Placental epithelial cell (primary cell): Measurements from ENCODE around the gene SCRG1. TPM values are rescaled to one million over a fixed set of nuclear protein-coding genes. Genes with fewer than 3 reads are reported as not detected.

Experiments used
- small RNA-seq: library from RNA; depleted of rRNA; stranded (forward); fragments of <200 nt; gene quantifications from one replicate; pipeline ENCODE3, GENCODE V24; 2012
- total RNA-seq: library from RNA; depleted of rRNA; stranded (reverse); fragments of >200 nt; gene quantifications from 2 replicates; pipeline ENCODE4 v1.2.3, GENCODE V29; 2012

Gene SCRG1
- under 0.01 TPM in 1 of 2 replicates, not detected in the other for total RNA-seq

DNA sequence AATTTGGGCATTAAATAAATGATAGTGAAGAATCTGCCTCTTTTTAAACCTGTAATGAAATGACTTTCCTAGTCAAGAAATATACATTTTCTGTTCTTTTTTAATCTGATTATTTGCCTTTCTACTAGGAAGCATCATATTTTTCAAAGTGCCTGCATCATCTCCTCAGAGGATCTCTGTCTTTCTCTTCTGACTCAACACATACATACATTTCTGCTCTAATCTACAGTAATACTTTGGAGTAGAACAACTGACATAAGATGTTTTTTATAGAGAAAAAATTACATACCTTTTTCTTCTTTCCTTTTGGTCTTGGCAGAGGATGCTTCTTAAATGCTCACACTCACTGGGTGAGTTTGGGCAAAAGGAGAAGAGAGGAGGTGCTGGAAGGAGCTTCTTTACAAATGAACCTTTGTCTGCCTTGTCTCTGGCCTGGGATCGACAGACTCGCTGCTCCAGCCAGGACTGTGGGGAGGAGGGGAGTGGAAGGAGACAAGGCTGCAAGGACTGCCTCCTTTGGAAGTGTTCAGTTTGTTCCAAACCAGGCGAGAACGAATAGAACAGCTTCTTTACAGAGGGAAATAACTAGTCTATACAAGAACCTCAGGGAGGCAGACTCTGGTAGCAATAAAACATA is at the start of gene SCRG1:
Gene SCRG1, minus strand, starts transcription at position 338 of the 637 bp plus-strand sequence. CDS start 7,702 bp downstream, outside the sequence.

DNA sequence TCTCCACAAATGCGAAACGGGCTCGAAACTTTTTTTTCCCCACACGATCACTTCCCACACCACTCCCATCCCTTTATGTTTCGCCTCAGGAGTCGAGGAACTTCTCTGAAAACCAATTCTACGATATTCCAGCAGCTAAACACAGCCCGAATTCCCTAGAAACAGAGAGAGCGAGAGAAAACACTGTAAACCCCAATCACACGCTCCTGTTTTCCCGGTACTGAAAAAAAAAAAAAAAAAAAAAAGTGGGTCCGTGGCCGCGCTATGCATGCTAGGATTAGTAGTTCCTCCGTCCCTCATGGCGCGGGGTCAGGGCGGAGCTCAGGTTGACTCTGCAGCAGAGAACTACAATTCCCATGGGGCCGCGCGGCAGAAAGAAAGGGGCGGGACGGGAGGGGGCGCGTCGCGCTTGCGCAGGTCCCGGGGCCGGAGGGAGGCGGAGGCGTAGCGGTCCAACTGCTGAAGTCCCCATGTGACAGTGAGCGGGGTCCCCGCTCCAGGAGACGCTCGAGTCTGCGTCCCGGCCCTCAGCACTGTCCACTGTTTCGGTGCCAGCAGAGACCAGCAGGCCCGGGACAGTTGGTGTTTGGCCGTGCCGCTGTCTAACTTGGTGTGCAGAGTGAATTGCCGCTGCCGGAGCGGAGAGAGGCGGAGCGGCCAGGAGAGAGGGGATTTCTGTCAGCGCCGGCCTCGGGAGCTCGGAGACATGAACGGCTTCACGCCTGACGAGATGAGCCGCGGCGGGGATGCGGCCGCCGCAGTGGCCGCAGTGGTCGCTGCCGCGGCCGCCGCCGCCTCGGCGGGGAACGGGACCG is 28.2 kb downstream of the SCRG1 start, which contains the start of gene SAP30:
Gene SAP30, plus strand, starts transcription at position 478 of the 815 bp plus-strand sequence. Its CDS starts 229 bp downstream, at position 707.

Small RNA genes lying within 50 kb of the gene (small RNA-seq; reads per million reads assigned to genes)
- gene RNU6-1096P: not detected

Other genes starting within 250 kb of the SCRG1 start
- 71.6 and 83.2 TPM in 2 replicates for gene GALNT7, start 230.3 kb downstream of the SCRG1 start, total RNA-seq
- 8.8 and 23.6 TPM in 2 replicates for gene HMGB2, start 64.8 kb downstream of the SCRG1 start, total RNA-seq
- gene SAP30, start 28.2 kb downstream of the SCRG1 start, total RNA-seq: 8.0 and 9.0 TPM in 2 replicates
- gene HAND2, start 131.1 kb upstream of the SCRG1 start, total RNA-seq: 9.9 and 19.6 TPM in 2 replicates